ENCODE measurements around the gene IER5. TPM values are rescaled to one million over a fixed set of nuclear protein-coding genes. Genes with fewer than 3 reads are reported as not detected.
"Not testable (repeated sequence)": the region's sequence is repeated elsewhere in the genome, so short reads cannot be mapped to it uniquely, and the experiment has no call there.

IER5 gene
- total RNA-seq, 2 donors from 2014 or later: 15.7 to 25.0 TPM

DNA sequence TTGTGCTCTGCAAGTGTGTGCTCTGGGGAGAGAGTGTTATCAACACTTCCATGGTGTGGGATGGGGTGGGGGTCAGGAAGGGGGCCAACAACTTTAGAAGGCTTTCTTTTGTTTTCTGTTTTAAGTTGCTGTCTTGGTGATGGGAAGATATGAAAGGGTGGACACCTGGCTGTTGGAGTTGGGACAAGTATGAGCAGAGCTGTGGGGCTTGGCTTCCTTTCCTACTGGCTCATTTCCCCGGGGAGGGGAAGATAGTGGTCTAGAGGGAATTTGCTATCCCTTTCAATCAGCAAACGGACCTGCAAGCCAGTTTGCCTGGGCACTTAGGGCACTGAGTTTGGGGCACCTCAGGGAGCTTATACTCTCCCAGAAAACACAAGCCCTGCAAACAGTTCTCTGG, 19.2 kb downstream of the IER5 start:
- ATAC-seq (no peak), DNase-seq (no peak)
- intact Hi-C loops (cut with DNase I): loop anchor here in 1 of 2 donors (5.0 kb wide), 1 partner anchor 35 kb away; no protein-coding TSS in a partner anchor

DNA sequence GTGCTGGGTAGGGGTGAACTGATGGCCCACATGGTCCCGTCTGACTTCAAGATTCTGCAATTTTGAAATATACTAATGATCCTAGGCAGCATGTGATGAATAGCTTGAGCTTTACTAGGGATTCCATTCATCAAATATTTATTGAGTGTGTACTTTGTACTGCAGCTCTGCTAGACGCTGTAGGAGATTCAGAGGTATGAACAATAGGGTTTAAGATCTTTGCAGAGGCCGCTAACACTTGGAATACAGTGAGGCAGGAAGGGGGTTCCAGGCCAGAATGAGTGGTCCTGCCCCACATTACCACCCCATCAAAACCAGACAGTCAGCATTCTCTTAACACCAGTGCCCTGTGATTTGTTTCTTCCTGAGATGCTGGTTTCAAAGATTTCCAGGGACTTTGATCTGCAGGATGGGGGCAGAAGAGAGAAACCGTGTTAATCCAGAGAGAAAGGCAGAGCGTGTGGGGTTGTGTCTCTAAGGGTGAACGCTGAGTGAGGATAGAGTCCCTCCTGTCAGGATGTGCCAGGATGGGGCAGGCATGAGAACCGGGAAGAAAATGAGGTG, 19.9 kb downstream of the IER5 start:
- no peak for ATAC-seq
- intact Hi-C loops (cut with DNase I): loop anchor here in 1 of 2 donors (5.0 kb wide), 1 partner anchor 34 kb away; no protein-coding TSS in a partner anchor
- no peak for DNase-seq

DNA sequence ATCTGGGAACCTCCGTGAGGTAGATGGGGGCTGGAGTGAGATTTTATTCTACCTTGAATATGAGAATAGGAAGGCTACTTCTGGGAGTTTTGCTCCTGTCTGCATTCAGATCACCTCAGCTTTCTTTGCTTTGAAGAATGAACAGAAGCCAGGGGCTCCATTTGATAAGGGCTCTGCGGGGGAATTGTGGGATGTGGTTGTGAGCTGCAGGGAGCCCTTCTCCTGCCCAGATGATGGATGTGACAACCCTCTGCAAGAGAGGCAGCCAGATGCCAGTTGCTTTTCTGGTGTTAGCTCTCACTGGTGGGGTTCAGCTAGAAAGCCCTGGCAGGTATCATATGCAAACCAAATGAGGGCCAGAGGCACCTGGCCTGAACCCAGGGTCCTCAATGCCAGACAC, 21.5 kb downstream of the IER5 start:
- intact Hi-C loops (cut with DNase I): no loop called here
- DNase-seq: no peak
- no peak for ATAC-seq

DNA sequence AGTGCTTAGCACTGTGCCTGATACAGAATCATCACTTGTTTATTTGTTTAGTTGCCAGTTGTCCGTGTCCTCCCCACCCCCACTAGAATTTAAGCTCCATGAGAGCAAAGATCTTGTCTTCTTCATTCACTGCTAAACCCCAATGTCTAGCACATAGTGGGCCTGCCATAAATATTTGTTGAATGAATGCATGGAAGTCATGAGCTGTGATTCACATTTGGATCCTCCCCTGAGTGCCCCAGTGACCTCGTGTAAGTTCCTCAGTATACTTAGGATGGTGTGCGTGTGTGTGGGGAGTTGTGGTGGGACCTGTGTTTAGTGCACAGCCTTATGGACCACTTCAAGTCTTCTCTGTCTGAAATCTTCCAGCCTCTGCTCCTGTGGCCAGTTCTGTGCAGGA, 23.1 kb downstream of the IER5 start:
- intact Hi-C loops (cut with DNase I): no loop called here
- ATAC-seq: no peak
- DNase-seq: no peak

DNA sequence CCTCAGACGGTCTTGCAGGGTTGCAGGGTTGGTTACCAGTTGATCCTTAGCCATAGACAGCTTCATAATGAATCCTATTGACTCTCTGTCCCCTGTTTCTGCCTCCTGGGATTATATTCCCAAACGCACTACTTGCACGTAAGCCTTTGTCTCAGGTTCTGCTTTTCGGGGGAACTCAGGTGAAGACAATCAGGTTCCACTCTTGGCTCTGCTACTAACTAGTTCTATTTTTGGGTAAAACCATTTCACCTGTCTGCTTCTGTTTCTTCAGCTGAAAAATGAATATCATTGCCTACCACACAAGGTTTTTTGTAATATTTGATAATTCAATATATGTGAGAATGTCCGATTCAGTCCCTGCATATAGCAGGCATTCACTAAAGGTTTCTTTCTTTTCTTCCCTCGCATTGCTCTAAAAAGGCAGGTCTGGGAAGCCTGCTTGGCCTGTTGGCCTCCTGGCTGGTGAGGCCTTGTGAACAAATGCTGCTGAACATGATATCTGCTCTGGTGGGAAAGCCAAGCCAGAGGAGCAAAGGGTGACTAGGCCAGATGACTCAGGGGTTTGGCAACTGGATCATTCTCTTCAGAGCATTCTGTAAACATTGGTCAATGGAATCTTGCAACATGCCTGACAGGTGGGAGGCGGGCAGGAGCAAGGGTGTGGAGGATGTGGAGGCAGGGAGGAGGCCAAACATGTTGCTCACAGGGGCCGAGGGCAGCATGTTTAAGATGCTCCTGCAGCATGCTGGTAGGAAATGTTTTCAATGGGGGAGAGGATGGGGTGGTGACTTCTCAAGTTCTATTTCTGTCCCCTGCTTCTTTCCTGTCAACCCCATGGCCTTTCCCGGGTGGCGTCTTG, 23.8 kb downstream of the IER5 start:
- DNase-seq (peak; percentile 87), ATAC-seq (peak; percentile 85 to 94)
- intact Hi-C loops (cut with DNase I): no loop called here

DNA sequence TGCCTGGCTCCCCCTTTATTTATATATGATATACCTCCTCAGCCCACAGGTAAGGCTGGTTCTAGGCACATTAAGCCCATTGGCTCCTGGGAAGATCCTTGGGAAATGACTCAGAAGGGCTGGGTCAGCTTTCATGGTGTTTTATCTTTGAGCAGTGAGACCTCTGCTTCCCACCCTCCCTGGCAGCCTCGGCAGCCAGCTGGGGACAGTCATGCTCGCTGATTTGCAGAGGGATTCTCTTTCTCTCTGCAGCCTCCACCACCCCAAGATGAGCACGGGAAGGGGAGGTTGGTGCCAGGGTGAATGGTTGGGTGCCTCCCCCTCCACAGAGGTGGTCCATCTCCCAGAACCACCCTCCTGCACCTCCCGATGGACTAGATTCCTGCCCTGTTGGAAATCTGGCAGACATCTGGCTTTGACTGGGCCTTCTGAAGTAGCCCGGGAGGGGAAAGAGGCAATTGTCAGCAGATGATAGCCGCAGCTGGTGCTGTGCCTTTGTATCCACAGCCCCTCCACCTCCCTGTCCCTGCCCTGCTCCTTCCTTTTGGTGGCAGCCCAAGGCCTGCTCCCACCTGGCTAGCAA, 24.6 kb downstream of the IER5 start:
- intact Hi-C loops (cut with DNase I): no loop called here
- peak in 1 of 2 donors; percentile 68 for ATAC-seq

DNA sequence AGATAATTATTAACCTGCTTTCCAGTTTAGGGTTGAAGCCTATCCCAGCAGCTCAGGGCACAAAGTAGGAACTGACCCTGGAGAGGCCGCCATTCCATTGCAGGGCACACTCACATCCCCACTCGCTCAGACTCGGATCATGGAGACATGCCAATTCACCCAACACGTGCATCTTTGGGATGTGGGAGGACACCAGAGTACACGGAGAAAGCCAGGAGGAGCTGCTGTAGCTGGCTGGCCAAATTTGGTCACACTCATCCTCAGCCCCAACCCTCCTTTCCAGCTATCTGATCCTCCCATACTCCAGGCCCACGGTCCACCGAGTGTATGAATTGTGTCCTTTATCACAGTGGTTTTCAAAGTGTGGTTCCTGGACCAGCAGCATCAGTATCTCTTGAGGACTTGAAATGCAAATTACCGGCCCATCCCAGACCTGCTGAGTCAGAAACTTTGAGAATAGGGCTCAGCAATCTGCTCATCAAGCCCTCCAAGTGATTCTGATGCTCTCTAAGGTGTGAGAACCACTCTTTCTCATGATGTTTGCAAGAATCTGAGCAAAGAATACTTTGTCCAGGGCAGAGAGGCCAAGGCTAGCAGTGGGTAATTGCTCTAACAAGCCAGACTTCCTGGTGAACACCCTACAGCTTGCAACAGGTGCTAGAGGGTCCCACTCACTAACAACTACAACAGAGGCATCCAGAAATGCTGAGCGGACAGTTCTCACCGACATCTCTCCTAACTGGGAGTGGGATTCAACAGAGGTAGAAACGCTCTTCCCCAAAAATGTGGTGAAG, 26.3 kb downstream of the IER5 start:
- DNase-seq (no peak), ATAC-seq (no peak)
- intact Hi-C loops (cut with DNase I): no loop called here

More for the DNA sequence above, 24.6 kb downstream of the IER5 start:
- no peak for DNase-seq

DNA sequence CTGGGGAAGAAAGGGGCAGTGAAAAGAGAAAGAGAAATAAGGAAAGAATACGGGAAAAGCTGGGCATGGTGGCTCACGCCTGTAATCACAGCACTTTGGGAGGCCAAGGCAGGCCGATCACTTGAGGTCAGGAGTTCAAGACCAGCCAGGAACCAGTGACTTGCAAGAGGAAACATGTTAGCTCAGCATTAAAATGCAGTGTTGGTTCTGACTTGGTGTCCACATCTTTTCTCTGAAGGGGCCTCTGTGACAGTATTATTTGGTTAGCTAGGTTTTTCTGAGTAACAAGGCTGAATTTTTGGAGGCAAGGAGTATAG, 26.8 kb downstream of the IER5 start:
- DNase-seq (no peak), ATAC-seq (no peak)
- intact Hi-C loops (cut with DNase I): no loop called here

DNA sequence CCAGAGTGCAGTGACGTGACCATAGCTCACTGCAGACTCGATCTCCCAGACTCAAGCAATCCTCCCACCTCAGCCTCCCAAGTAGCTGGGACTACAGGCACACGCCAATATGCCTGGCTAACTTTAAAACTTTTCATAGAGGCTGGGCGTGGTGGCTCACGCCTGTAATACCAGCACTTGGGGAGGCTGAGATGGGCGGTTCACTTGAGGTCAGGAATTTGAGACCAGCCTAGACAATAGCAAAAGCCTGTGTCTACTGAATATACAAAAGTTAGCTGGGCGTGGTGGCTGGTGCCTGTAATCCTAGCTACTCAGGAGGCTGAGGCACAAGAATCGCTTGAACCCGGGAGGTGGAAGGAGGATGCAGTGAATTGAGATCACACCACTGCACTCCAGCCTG, 27.5 kb downstream of the IER5 start:
- DNase-seq; intact Hi-C loops (cut with DNase I); ATAC-seq: not testable (repeated sequence)

DNA sequence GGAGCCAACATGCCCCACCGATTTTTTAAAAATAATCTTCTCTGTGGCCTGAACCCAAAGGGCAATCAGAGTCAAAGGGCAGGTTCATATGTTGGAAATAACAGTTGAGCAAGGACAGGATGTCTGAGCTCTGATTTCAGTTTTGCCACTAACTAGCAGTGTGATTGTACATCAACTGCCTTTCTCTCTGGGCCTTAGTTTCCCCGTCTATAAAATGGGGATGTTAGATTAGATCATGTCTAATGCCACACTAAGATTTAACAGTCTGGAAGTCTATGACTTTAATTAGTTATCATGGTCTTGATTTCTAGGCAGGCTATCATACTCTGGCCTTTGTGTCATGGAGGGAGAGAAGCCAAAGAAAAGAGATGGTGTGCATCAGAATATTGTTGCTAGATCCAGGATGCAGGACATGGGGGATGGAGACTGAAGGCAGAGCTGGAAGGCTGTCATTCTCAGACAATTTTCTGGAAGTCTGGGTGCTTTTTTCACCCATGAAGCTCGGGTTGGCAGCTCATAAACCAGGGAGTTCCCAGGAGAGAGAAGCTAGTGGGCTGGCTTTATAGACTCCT, 28.4 kb downstream of the IER5 start:
- DNase-seq: no peak
- ATAC-seq: no peak
- intact Hi-C loops (cut with DNase I): no loop called here

DNA sequence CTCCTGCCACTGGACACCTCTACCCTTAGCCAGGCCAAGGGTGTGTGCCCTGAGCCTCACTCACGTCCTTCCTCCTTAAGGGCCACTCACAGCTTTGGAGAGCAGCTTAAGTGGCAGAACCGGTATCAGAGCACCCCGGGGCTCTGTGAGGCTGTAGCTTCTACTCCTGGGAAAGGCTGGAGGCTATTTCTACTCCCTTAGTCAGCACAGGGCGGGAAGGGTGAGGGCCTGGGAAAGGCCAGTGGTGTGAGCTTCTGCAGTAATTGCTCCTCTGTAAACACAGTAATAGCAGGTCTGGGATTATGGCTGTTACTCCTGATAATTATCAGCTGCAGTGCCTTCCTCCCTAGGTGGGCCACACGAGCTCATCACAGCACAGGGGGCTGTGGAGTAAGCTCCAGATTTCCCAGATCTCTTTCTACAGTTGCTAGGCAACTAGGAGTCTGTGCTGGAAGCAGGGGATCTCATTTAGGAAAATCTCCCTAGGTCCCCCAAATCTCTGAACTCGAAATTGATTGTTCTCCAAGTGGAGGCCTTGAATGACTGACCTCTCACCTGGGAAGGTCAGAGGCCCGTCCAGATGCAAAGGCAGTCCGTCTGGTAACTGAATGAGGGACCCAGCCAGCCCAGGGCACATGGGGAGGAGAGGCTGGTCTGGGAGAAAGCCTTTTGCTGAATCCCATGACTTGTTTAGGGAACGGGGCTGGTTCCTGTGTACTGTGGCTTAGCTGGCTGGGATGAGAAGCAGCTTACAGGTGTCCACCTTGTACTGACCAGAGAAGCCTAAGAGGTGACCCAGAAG, 29.3 kb downstream of the IER5 start:
- ATAC-seq (peak in 1 of 2 donors; percentile 35), DNase-seq (no peak)
- intact Hi-C loops (cut with DNase I): no loop called here

DNA sequence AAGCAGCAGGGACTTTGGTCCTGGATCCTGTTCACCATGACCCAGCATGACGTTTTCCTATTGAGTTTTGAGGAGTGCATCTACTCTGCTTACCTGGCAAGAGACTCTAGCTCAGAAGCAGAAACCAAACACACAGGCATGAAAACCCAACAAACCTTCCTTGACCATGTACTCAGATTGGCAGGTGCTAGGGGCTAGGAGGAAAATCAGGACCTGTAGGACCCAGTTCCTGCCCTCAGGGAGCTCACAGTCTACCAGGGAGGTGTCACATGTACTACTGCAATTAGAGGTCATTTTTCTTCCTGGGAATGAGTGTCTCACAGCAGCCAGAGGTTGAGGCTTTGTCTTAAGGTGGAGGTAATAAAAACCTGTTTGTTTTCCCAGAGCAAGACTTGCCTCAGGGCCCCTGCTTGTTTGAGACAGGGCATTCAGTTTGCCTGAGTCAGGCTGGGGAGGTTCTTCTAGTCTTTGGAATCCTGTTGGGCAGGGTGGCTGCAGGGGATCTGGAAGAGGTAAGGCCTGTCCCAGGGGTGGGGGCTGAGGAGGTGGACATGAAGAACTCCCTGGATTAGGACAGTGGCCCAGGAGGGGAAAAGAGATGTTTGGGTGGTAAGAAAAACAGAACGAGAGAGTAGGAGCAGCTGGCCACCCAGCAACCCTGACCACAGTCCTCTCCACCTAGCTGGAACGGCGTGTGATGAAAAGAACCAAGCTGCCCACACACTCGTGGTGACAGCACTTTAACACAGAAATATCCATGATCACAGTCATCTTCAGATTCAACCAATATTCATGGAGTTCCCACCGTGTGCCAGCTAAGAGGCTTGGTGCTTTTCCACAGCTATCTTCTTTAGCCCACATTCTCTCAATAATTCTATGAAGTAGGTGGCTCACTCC, 30.8 kb downstream of the IER5 start:
- DNase-seq: no peak
- intact Hi-C loops (cut with DNase I): no loop called here
- ATAC-seq: no peak

DNA sequence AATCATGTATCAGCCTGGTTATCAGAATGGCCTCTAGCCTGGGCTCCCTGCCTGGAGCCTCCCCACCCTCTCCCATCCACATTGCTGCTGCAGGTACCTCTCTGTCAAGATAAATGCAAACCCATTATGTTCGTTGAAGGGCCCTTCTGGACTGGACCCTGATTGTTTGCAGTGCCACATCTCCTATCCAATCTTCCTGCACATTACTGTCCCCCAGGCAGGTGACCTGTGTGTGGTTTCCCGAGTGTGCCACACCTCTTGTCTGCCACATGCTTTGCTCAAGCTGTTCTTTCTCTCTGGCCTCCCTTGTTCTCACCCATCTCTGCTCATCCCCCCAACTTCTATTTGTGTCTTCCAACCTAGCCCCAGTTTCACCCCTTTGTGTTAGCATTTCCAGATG, 32.4 kb downstream of the IER5 start:
- intact Hi-C loops (cut with DNase I): no loop called here

DNA sequence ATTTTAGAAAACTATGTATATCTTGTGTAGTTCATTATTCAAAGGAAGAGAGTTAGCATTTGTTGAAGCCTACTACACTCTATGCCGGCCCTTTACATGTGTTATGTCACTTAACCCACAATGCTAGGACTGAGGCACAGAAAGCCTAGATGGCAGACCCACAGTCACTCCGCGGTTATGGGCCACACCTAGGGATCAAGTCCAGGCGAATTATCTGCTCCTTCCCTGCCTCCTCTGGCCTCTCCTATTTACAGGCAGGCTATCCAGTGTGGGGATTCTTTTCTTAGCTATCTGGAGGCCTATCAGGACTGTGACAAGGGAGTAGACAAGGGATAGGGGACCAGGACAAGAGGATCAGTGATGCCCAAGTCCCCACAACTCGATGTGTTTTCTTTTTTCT, 33.0 kb downstream of the IER5 start:
- no peak for DNase-seq
- intact Hi-C loops (cut with DNase I): no loop called here
- ATAC-seq: no peak

More for the DNA sequence above, 32.4 kb downstream of the IER5 start:
- ATAC-seq (no peak), DNase-seq (no peak)

DNA sequence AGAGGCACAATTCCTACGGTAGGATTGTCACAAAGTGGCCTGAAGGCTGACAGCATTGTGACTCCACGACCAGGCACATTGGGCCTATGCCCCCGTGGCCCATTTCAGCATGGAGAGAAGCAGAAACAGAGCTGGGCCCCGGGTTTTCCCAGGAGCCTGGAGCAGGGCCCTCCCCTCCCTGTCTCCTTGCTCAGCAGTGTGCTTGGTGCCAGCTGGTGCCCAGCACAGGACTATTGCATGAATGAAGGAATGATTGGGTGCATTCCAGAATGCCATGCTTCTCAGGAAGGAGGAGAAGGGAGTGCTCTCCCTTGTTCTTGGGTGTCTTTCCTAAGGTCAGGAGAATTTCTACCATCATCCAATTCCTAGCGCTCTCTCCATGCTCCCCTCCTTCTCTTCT, 33.7 kb downstream of the IER5 start:
- intact Hi-C loops (cut with DNase I): no loop called here
- no peak for DNase-seq
- ATAC-seq: peak; percentile 79 to 82

DNA sequence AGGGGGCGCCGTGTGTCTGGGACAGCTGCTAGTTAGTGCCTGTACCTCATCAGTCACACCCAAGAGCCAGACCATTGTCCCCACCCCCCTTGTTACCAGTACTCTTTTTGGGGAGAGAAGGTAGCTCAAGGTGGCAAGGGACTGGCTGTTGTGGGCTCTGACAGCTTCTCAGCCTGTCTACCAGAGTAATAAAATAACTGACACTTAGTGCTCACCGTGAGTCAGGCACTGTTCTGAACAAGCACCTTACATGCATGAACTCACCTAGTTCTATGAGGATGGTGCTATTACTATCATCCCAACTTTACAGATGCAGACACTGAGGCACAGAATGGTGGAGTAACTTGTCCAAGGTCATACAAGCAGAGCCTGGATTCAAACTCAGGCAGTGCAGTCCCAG, 34.7 kb downstream of the IER5 start:
- intact Hi-C loops (cut with DNase I): no loop called here
- DNase-seq (no peak), ATAC-seq (no peak)

DNA sequence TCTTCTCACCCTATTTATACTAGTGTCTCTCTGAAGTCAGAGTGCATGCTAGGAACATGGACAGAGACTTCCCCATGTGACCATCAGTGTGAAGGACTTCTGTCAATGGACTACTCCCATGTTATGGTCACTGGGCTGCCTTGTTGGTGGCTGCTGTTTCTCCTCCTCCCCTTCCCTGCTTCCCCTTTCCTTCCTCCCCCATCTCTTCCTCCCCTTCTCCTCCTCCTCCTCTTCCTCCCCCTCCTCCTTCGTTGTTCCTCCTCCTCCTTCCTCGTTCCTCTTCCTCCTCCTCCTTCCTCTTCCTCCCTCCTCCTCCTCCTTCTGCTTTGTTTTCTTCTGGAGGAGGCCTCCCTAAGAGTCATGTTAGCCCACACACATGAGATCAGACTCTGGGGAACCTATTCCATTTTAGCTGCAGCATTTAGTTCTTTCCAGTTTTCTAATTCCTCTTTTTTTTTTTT, 35.8 kb downstream of the IER5 start:
- ATAC-seq: peak in 1 of 2 donors; percentile 30
- DNase-seq: no peak
- intact Hi-C loops (cut with DNase I): no loop called here

DNA sequence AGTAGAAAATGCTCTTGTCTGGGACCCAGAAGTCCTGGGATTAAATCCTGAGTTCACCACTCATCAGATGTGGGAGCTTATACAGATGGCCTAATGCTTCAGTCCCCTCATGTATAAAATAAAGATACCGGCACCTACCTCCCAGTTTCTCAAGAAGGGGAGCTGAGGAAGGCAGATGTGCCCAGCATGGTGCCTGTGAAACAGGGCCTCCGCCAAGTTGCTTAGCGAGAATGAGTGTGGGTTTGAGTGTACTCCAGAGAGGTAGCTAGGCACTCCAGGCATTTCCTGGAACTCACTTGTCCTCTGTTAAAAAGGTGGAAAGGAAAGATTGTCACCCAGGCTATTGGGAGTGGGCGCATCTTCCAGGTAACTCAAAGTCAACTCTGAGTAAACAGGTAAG, 37.8 kb downstream of the IER5 start:
- ATAC-seq (no peak), DNase-seq (no peak)
- intact Hi-C loops (cut with DNase I): no loop called here
